CD14-positive monocyte (primary cell): Measurements from ENCODE around the gene SLC22A7. TPM values are rescaled to one million over a fixed set of nuclear protein-coding genes. Genes with fewer than 3 reads are reported as not detected.

Experiments used
- DNase-seq, 3 donors: peaks; one replicate each; pipeline ENCODE4 v3.0.0-alpha.2; 2011 to 2022
- H2AFZ ChIP-seq: 2 replicates; pipeline ENCODE4 v1.6.0; 2012; ENCODE audit warnings: mild to moderate bottlenecking, low read depth, low read length, inconsistent platforms; ENCODE audit not compliant: insufficient read depth, poor library complexity, severe bottlenecking
- H3K27ac ChIP-seq, 2 donors: 1 replicate in 1 of 2; 2 replicates in 1 of 2; pipeline ENCODE4 v1.5.1; 2012 to 2013; ENCODE audit warnings: low read length in 2 of 2, control low read depth in 1 of 2, inconsistent platforms in 1 of 2, low read depth in 1 of 2, mild to moderate bottlenecking in 1 of 2
- H3K27me3 ChIP-seq, 2 donors: one replicate each; pipeline versions ENCODE4 v1.6.0 to v1.6.1; 2011 to 2013; ENCODE audit warnings: low read length in 2 of 2; ENCODE audit not compliant: control insufficient read depth in 2 of 2, insufficient read depth in 2 of 2
- H3K36me3 ChIP-seq, 2 donors: replicated peaks in 1 of 2; 1 replicate in 1 of 2; 2 replicates in 1 of 2; pipeline versions ENCODE4 v1.5.1 to v1.6.1; 2012 to 2013; ENCODE audit warnings: low read length in 2 of 2, control low read depth in 1 of 2, inconsistent platforms in 1 of 2, mild to moderate bottlenecking in 1 of 2; ENCODE audit not compliant: insufficient read depth in 2 of 2, control insufficient read depth in 1 of 2
- H3K4me1 ChIP-seq, 2 donors: 1 replicate in 1 of 2; 2 replicates in 1 of 2; pipeline versions ENCODE4 v1.5.1 to v1.6.1; 2012 to 2013; ENCODE audit warnings: low read length in 2 of 2, control low read depth in 1 of 2, inconsistent platforms in 1 of 2, mild to moderate bottlenecking in 1 of 2, moderate library complexity in 1 of 2; ENCODE audit not compliant: insufficient read depth in 2 of 2, control insufficient read depth in 1 of 2
- H3K4me2 ChIP-seq: replicated peaks from 2 replicates; pipeline ENCODE3; 2012; ENCODE audit warnings: low read length, moderate library complexity, mild to moderate bottlenecking; ENCODE audit not compliant: poor library complexity, severe bottlenecking; ENCODE audit errors: extremely low read depth
- H3K4me3 ChIP-seq, 3 experiments: fragments of 200-600 bp in 1 of 3; sonication (generic) in 1 of 3; replicated peaks in 1 of 3; 1 replicate in 2 of 3; 2 replicates in 1 of 3; pipeline ENCODE4 v1.5.1; 2011 to 2013; ENCODE audit warnings: low read length in 3 of 3, mild to moderate bottlenecking in 3 of 3, control low read depth in 2 of 3, low read depth in 2 of 3, inconsistent platforms in 1 of 3, moderate library complexity in 1 of 3
- H3K79me2 ChIP-seq: 2 replicates; pipeline ENCODE4 v1.6.0; 2012; ENCODE audit warnings: mild to moderate bottlenecking, control low read depth, inconsistent platforms, low read length, moderate library complexity; ENCODE audit not compliant: insufficient read depth
- H3K9ac ChIP-seq: 2 replicates; pipeline ENCODE4 v1.6.0; 2017; ENCODE audit warnings: low read length, mild to moderate bottlenecking; ENCODE audit not compliant: insufficient read depth, poor library complexity, severe bottlenecking
- H3K9me3 ChIP-seq, 2 donors: replicated peaks in 1 of 2; 1 replicate in 1 of 2; 2 replicates in 1 of 2; pipeline versions ENCODE4 v1.5.1 to v1.6.1; 2012 to 2013; ENCODE audit warnings: low read length in 2 of 2, control low read depth in 1 of 2; ENCODE audit not compliant: control insufficient read depth in 1 of 2, insufficient read depth in 1 of 2
- H4K20me1 ChIP-seq: 2 replicates; pipeline ENCODE4 v1.6.0; 2012; ENCODE audit warnings: mild to moderate bottlenecking, low read length, control low read depth, moderate library complexity; ENCODE audit not compliant: insufficient read depth
- H3K27ac Mint-ChIP-seq, 7 donors: one replicate each; pipeline ENCODE4 v1.8.0; 2020; ENCODE audit warnings: mild to moderate bottlenecking in 7 of 7, mixed read lengths in 7 of 7, moderate library complexity in 6 of 7, inconsistent platforms in 2 of 7
- H3K27me3 Mint-ChIP-seq, 3 donors: one replicate each; pipeline ENCODE4 v1.8.0; 2021 to 2022; ENCODE audit warnings: low read depth in 3 of 3, mild to moderate bottlenecking in 3 of 3, mixed read lengths in 3 of 3, moderate library complexity in 3 of 3, inconsistent platforms in 1 of 3
- H3K36me3 Mint-ChIP-seq, 2 donors: one replicate each; pipeline ENCODE4 v1.8.0; 2020; ENCODE audit warnings: mixed read lengths in 2 of 2, inconsistent platforms in 1 of 2, mild to moderate bottlenecking in 1 of 2
- H3K4me1 Mint-ChIP-seq: one replicate; pipeline ENCODE4 v1.8.0; 2020; ENCODE audit warnings: mild to moderate bottlenecking, mixed read lengths
- H3K4me3 Mint-ChIP-seq, 2 donors: one replicate each; pipeline ENCODE4 v1.8.0; 2020; ENCODE audit warnings: mild to moderate bottlenecking in 2 of 2, mixed read lengths in 2 of 2, moderate library complexity in 1 of 2
- H3K9me3 Mint-ChIP-seq, 7 donors: one replicate each; pipeline ENCODE4 v1.8.0; 2020 to 2022; ENCODE audit warnings: mixed read lengths in 7 of 7, mild to moderate bottlenecking in 6 of 7, moderate library complexity in 6 of 7, inconsistent platforms in 2 of 7
- CTCF ChIP-seq: fragments of 200-600 bp; IDR thresholded peaks from one replicate; pipeline ENCODE4 v1.8.0; 2022; ENCODE audit warnings: antibody characterized with exemption, mild to moderate bottlenecking
- WGBS: methylation state at CpG from one replicate; pipeline ENCODE4 v1.1.5; 2013; ENCODE audit warnings: missing lambda C conversion rate; ENCODE audit not compliant: insufficient coverage; 5-methylcytosine and 5-hydroxymethylcytosine counted together
- intact Hi-C, 2 donors: fragments of 100-400 bp; cut with micrococcal nuclease; formaldehyde crosslinking; loops; one replicate each; pipeline versions ENCODE4 v1.15.0 to v1.15.1; 2023
- polyA plus RNA-seq, 3 donors: library from polyadenylated mRNA; depleted of rRNA in 1 of 3; unstranded in 2 of 3; stranded (reverse) in 1 of 3; fragments of 300-500 nt in 2 of 3; fragments of >200 nt in 1 of 3; fragmentation: Illumina TruSeq in 2 of 3; gene quantifications; 1 replicate in 2 of 3; 2 replicates in 1 of 3; pipeline ENCODE4 v1.2.3, GENCODE V29; 2012 to 2021

Gene SLC22A7
- polyA plus RNA-seq, 3 donors = not detected

- intact Hi-C loops = no loop called here
- Histone ChIP-seq H4K20me1 (no peaks in the 10 kb centered on the region), H3K27me3 (peaks cover 0 to 3% of the 10 kb centered on the region in 2 donors)
Observed at GRCh38 chr6:43295456-43295855, 2.6 kb upstream of the SLC22A7 start.

GRCh38 chr6:43296780-43297497 lies 1.1 kb upstream of the SLC22A7 start:
- peaks cover 0 to 3% of the 10 kb centered on the region in 2 donors for H3K27me3 ChIP-seq
- no peak for TF ChIP-seq CTCF
- H4K20me1 ChIP-seq = no peaks in the 10 kb centered on the region
- Mint-ChIP-seq H3K36me3 (no peaks in the 10 kb centered on the region), H3K4me3 (no peak overlapping the region), H3K4me1 (peaks cover 4% of the 10 kb centered on the region), H3K27me3 (peaks cover 7 to 21% (median 11%) of the 10 kb centered on the region in 3 donors), H3K27ac (no peak overlapping the region), H3K9me3 (peaks cover 0 to 2% (median 0%) of the 10 kb centered on the region in 7 donors)
- H3K9me3 ChIP-seq = no peaks in the 10 kb centered on the region
- H3K4me3 ChIP-seq = no peak overlapping the region
- no peaks in the 10 kb centered on the region for H3K36me3 ChIP-seq
- H3K4me1 ChIP-seq = no peaks in the 10 kb centered on the region
- 95% methylated on average over 4 of the region's 5 CpGs for WGBS
- intact Hi-C loops = no loop called here
- no peak overlapping the region for H3K27ac ChIP-seq
- DNase-seq = no peak
- no peaks in the 10 kb centered on the region for H3K79me2 ChIP-seq
- no peak overlapping the region for H3K9ac ChIP-seq
- no peak overlapping the region for H2AFZ ChIP-seq
- H3K4me2 ChIP-seq = no peak overlapping the region

More at GRCh38 chr6:43295456-43295855, 2.6 kb upstream of the SLC22A7 start:
- no peaks in the 10 kb centered on the region for H3K79me2 ChIP-seq
- H3K9me3 ChIP-seq = no peaks in the 10 kb centered on the region
- H3K9ac ChIP-seq = no peak overlapping the region
- no peak overlapping the region for H3K4me3 ChIP-seq
- H2AFZ ChIP-seq = no peak overlapping the region
- H3K4me2 ChIP-seq = no peak overlapping the region
- TF ChIP-seq CTCF = no peak
- no peak for DNase-seq
- no peaks in the 10 kb centered on the region for H3K4me1 ChIP-seq
- 90% methylated on average over 2 of the region's 3 CpGs for WGBS
- Mint-ChIP-seq H3K27me3 (peaks cover 5 to 15% (median 9%) of the 10 kb centered on the region in 3 donors), H3K9me3 (peaks cover 0 to 2% (median 0%) of the 10 kb centered on the region in 7 donors), H3K27ac (no peak overlapping the region), H3K4me1 (peaks cover 4% of the 10 kb centered on the region), H3K36me3 (no peaks in the 10 kb centered on the region), H3K4me3 (no peak overlapping the region)
- H3K27ac ChIP-seq = no peak overlapping the region
- no peaks in the 10 kb centered on the region for H3K36me3 ChIP-seq
